GM12892 (cell line): Measurements from ENCODE around the gene CDC45.
"Not testable (repeated sequence)": the region's sequence is repeated elsewhere in the genome, so short reads cannot be mapped to it uniquely, and the experiment has no call there.

Experiments
- DNase-seq: peaks from one replicate; pipeline ENCODE4 v3.0.0; 2011; ENCODE audit not compliant: insufficient read length
- FAIRE-seq: peaks from 2 replicates; lab custom pipeline; 2011; peaks lifted over from hg19 to GRCh38; lab: Jason Lieb, UNC
- POLR2A ChIP-seq: IDR thresholded peaks from 2 replicates; pipeline ENCODE4 v1.6.1; 2011; ENCODE audit warnings: low read depth, low read length, control low read depth
- POLR2AphosphoS5 ChIP-seq: IDR thresholded peaks from 2 replicates; pipeline ENCODE4 v1.6.1; 2011; ENCODE audit warnings: low read depth, low read length, control low read depth
- TAF1 ChIP-seq: IDR thresholded peaks from 2 replicates; pipeline ENCODE4 v1.6.1; 2011; ENCODE audit warnings: low read depth, mild to moderate bottlenecking, control low read depth, low read length, borderline replicate concordance

CDC45 gene

DNA sequence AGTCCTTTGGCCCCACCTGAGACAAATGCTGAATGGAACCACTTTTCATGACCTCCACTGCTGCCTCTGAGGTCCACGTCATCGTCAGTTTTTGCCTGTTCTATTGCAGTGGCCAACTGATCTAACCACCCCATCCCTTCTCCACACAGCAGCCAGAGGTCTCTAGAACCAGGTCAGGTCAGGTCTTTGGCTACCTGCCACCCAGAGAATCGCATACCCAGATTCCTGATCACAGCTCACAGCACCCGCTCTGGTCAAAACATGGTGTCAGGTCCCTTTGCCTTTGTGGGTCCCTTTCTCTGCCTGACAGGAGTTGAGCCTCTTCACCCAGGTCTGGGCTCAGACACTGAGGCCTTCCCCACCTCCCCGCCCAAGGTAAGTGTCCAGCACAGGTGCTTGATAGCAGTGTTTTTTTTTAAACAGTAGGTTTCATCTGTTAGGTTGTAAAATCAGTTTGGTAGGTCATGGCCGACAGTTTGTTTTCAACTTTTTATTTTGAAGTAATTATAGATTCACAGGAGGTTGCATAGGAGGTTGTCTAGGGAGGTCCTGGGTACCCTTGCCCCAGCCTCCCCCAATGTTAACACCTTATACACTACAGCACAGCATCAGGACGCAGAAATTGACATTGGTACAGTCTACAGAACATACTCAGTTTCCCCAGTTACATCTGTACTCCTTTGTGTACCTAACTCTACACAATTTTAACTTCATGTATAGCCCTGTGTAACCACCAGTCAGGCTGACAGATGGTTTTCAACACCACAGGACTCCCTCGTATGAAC lies 39.1 kb upstream of the CDC45 start:
- DNase-seq (no peak), FAIRE-seq (no peak)
- TF ChIP-seq TAF1, result no peak
- TF ChIP-seq POLR2AphosphoS5, result no peak; the same call in 1 of the 2 replicates
- no peak for TF ChIP-seq POLR2A

DNA sequence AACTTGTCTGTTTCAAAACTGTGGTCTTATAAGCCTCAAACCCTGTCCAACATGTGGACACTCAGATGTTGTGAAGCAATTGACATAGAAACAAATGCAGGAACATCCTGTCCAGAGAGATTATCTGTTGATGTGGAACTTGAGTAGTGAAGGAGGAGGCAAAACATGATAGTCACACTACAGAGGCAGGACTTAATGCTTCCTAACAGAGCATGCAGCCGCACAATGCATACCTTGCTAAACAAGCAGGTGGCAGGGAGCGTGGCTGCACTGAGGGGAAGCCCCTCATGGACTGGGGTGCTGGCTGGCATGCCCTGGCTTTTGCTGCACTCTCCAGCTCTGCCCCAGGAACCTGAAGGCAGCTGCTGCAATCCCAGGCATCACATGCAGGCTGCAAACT lies 37.6 kb upstream of the CDC45 start:
- DNase-seq (no peak), FAIRE-seq (no peak)
- TF ChIP-seq TAF1 (no peak), POLR2AphosphoS5 (no peak), POLR2A (no peak)

DNA sequence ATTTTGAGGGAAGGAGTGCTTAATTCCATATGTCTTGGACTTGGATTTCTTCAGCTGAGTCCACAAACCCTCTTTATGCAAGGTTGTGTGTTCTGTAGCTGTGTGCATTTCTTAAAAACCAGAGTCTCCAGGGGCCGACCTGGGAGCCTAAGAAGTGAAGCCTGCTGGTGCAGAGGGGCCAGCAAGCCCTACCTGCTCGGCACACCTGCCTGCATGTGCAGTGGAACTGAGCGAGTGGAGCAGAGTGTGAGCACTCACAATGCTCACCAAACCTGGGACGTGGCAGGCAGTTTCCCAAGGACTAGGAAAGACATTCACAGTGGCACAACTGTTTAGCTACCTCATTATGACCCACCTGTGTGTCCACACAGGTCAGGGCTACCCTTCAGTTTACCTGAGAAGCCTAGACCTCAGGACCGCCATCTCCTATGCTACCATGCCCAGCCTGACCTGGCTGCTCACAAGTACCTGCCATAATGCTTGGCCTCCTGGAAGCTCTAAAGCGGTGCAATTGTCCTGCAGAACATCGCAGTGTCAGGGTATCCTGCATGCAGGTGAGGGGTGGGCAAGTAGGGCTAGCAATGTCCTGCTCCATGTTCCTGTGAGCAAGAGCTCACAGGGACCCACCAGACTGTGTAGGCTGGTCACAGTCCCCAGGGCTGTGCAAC lies 36.0 kb upstream of the CDC45 start:
- DNase-seq (no peak), FAIRE-seq (no peak)
- TF ChIP-seq POLR2A (no peak), POLR2AphosphoS5 (peak; percentile 33; the same call in 1 of the 2 replicates), TAF1 (no peak)

DNA sequence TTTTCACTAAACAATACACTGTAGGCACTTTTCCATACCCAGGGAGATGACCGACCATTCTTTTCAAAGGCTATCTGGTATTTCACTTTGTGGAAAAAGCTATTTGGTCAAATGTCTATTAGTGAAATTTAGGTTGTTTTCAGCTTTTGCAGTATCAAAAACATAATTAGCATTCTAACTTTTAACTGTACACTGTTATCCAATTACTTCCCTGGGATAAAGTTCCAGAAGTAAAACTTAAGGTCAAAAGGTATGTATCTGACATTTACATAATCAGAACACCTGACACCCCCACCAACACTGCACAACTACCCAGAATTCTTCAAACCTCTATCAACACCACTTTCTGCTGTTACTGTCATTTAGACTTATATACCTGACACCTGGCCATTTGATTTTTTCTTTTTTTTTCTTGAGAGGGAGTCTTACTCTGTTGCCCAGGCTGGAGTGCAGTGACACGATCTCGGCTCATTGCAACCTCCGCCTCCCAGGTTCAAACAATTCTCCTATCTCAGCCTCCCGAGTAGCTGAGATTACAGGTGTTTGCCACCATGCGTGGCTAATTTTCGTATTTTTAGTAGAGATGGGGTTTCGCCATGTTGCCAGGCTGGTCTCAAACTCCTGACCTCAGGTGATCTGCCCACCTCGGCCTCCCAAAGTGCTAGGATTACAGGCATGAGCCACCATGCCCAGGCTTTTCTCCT lies 34.3 kb upstream of the CDC45 start:
- FAIRE-seq, DNase-seq: not testable (repeated sequence)

DNA sequence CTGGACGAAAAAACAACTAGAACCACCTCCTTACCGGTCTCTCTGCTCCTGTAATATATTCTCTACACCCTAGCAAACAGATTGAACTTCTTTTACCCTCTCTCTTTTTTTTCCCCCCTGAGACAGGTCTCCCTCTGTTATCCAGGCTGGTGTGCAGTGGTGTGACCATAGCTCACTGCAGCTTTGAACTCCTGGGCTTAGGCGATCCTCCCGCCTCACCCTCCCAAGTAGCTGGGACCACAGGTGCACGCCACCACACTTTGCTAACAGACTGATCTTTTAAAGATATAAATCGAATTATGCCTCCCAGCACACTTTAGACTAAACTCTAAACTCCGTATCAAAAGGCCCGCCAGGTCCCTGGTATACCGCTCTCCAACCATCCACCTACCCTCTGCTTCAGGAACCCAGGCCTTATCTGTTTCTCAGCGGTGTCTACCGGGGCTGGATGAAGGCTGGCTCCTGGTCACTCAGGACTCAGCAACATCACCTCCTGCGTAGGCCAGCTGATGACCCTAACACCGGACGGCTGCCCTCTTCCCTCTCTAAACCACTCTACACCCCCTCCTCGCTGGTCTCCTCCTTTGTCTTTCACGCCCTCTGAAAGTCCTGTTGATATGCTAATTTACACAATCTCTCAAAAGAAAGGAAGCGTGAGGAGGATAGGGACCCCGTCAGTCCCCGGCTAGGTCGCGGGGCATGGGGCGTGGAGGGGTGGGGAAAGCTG lies 33.0 kb upstream of the CDC45 start:
- TF ChIP-seq TAF1, result no peak
- TF ChIP-seq POLR2A, result no peak
- TF ChIP-seq POLR2AphosphoS5, result no peak
- FAIRE-seq, result no peak
- no peak for DNase-seq

DNA sequence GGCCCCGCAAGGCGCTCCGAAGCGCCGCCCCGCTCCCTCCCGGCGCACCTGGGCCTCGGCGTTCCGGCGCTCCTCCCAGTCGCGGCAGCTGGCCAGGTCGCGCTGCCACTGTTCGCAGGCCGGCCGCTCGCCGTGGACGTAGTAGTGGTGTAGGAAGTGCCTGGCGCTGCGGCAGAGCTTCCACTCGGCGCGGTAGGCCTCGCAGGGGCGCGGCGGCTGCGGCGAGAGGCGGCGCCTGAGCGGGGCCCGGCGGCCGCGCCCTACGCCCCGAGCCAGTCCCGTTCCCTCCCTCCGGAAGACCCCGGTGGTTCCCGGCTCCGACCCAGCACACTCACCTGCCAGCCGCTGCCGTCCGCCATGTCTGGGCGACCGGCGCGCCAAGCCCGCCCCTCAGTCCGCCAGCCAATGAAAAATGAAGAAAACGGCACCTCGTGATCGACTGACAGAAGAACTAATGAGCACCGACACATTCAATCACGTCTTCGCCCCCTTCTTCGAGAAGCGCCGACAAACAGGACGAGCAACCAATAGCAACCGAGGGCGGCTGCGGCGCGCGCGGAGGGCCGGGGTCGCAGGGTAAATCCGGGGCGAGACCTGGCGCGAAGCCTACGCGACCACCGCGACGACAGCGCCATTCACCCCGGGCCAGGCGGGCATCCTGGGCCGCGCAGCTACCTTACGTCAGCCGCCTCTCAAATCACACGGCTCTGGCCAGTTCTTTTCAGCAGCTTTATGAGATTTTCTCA lies 32.2 kb upstream of the CDC45 start, which contains the start of gene C22orf39:
TSS of gene C22orf39 (minus strand) at position 382 of the 746 bp plus-strand sequence. CDS start at position 359, 23 bp downstream.
- FAIRE-seq (peak; percentile 94), DNase-seq (peak; percentile 91)
- TF ChIP-seq POLR2A, result peak; percentile 78; the same call in 1 of the 2 replicates
- TF ChIP-seq TAF1, result peak; percentile 83
- no peak for TF ChIP-seq POLR2AphosphoS5

DNA sequence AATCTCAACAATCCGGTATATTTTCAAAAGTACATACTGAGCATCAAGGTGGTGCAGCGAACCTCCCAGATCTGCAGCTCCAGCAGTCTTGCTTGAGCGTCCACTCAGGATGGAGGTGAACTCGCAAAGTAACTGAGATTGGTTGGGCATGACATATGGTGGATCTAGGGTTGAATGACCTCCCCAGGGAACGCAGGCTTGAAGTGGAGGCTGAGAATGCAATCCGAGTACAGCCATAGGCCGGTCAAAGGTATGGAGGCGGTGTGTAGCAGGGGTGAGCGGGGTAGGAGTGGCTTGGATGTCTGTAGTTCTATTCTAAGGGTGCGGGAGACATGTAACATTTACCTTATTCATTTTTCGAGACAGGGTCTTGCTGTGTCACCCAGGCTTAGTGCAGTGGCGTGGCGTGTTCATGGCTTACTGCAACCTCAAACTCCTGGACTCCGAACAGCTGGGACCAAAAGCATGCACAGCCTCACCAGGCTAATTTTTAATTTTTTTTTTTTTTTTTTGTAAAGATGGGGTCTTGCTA lies 31.6 kb upstream of the CDC45 start:
- peak; percentile 53 for DNase-seq

DNA sequence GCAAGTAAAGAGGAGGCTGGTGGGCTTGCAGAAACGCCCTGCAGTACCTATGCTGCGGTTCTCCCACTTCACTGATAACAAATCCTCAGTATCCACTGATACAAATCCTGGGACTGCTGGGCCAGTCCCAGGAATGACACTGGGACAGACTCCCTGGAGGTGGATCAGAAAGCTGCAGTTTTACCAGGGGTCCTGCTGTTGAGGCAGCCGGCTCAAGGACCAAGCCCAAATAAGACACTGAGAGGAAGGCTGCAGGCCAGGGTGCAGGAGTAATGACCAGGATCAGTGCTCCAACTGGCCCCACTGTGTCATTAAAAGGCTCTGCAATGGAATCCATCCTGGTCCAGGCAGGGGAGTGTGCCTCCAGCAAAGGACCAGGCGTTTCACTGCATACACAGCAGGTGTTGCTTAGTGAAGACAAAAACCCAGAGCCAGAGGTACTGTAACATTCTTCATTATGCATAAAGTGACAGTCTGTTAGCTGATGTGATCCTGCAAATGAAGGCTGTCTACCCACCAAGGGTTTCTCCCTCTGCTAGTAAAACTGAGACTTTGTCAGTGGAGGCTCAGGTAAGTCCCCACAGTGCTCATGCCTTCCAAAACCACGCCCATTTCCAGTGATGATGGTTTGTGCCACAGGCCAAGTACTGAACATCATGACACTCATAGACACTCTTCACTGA lies 30.8 kb upstream of the CDC45 start:
- TF ChIP-seq TAF1 (no peak), POLR2AphosphoS5 (no peak), POLR2A (0 out of 2 replicates have a peak, but pooled peaks have one; percentile 15)
- peak; percentile 73 for FAIRE-seq
- DNase-seq, result no peak

More for the DNA sequence above, 31.6 kb upstream of the CDC45 start:
- no peak for FAIRE-seq
- TF ChIP-seq POLR2AphosphoS5, result peak; percentile 63; the same call in 1 of the 2 replicates
- no peak; the same call in 1 of the 2 replicates for TF ChIP-seq POLR2A

DNA sequence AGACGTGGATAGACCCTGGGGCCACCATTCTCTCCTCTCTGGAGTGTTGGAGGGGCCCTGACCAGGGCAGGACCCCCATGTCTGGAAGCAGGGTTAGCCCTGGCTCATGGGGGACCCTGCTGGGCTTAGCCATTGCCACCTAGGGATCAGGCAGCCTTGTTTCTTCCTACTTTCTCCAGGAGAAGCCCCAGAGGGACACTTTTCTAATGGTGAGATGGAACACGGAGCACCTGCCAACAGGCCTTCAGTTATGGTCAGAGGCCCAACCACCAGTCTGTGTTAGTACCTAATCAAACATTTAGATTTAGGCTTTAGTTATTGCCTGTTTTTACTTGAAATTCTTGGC lies 30.3 kb upstream of the CDC45 start:
- no peak for DNase-seq
- TF ChIP-seq POLR2AphosphoS5 (no peak), POLR2A (no peak), TAF1 (no peak)
- no peak for FAIRE-seq
